GM18907 (cell line): ENCODE measurements around the gene FFAR2.
"Not testable (repeated sequence)": the region's sequence is repeated elsewhere in the genome, so short reads cannot be mapped to it uniquely, and the experiment has no call there.

Source experiments
- ATAC-seq: cut with Tn5 transposase; IDR thresholded peaks from one replicate; pipeline ENCODE4 v1.9.1; 2021; ENCODE audit warnings: mild to moderate bottlenecking, moderate library complexity; ENCODE audit not compliant: unreplicated experiment

FFAR2 gene

GRCh38 chr19:35454663-35455062 is 6.6 kb downstream of the FFAR2 start:
- ATAC-seq, result no peak

GRCh38 chr19:35455616-35456201 is 7.7 kb downstream of the FFAR2 start:
- ATAC-seq, result no peak

- peak; percentile 46 for ATAC-seq
These were observed 9.1 kb downstream of the FFAR2 start for GRCh38 chr19:35457173-35457572.

GRCh38 chr19:35458192-35458591 is 10.1 kb downstream of the FFAR2 start:
- no peak for ATAC-seq

GRCh38 chr19:35458731-35459391 is 10.8 kb downstream of the FFAR2 start:
- ATAC-seq, result peak; percentile 52

GRCh38 chr19:35459414-35460082 is 11.5 kb downstream of the FFAR2 start:
- no peak for ATAC-seq

GRCh38 chr19:35460608-35461007 is 12.6 kb downstream of the FFAR2 start:
- no peak for ATAC-seq

- ATAC-seq, result no peak
These were observed 13.0 kb downstream of the FFAR2 start for GRCh38 chr19:35461060-35461459.

GRCh38 chr19:35461788-35462187 is 13.7 kb downstream of the FFAR2 start:
- ATAC-seq, result not testable (repeated sequence)

- peak; percentile 61 for ATAC-seq
These were observed 14.5 kb downstream of the FFAR2 start for GRCh38 chr19:35462476-35462953.

GRCh38 chr19:35462956-35463355 is 14.9 kb downstream of the FFAR2 start:
- not testable (repeated sequence) for ATAC-seq

GRCh38 chr19:35466259-35466658 is 18.2 kb downstream of the FFAR2 start:
- no peak for ATAC-seq

- ATAC-seq, result peak; percentile 79
These were observed 20.6 kb downstream of the FFAR2 start for GRCh38 chr19:35468637-35469036.

GRCh38 chr19:35470128-35470527 is 22.1 kb downstream of the FFAR2 start:
- ATAC-seq, result no peak

- not testable (repeated sequence) for ATAC-seq
These were observed 23.0 kb downstream of the FFAR2 start for GRCh38 chr19:35471075-35471474.

GRCh38 chr19:35471946-35472345 is 23.9 kb downstream of the FFAR2 start:
- ATAC-seq, result no peak

- no peak for ATAC-seq
These were observed 26.0 kb downstream of the FFAR2 start for GRCh38 chr19:35474104-35474503.

GRCh38 chr19:35474594-35474993 is 26.5 kb downstream of the FFAR2 start:
- not testable (repeated sequence) for ATAC-seq

- no peak for ATAC-seq
These were observed 28.1 kb downstream of the FFAR2 start for GRCh38 chr19:35476149-35476548.

- ATAC-seq, result no peak
These were observed 31.0 kb downstream of the FFAR2 start for GRCh38 chr19:35478794-35479677.

- ATAC-seq, result no peak
These were observed 35.0 kb downstream of the FFAR2 start for GRCh38 chr19:35483089-35483488.
